GM03348 (cell line): ENCODE measurements around the gene H2BK1.

Experiments used
- DNase-seq: peaks from one replicate; pipeline ENCODE4 v3.0.0; 2012; ENCODE audit warnings: low spot score

Gene H2BK1

GRCh38 chr7:151210087-151210854 is at the start of gene H2BK1:
H2BK1 (minus strand) TSS chr7:151210488; CDS start chr7:151210318, 170 bp downstream.
- DNase-seq, result no peak

DNA sequence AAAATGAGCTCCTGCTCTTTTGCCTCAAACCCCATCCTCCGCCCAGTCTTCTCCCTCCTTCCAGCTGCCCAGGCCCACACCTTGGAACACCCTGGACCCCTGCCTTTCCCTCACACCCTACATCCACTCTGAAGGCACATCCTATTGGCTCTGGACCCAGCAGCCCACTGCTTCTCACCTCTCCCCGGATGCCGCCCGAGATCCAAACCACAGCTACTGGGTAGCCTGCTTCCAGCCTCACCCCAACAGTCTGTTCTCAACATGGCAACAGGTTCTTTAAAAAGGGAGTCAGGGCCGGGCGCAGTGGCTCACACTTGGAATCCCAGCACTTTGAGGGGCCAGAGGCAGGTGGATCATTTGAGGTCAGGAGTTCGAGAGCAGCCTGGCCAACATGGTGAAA is 47.7 kb upstream of the H2BK1 start:
- DNase-seq, result no peak

DNA sequence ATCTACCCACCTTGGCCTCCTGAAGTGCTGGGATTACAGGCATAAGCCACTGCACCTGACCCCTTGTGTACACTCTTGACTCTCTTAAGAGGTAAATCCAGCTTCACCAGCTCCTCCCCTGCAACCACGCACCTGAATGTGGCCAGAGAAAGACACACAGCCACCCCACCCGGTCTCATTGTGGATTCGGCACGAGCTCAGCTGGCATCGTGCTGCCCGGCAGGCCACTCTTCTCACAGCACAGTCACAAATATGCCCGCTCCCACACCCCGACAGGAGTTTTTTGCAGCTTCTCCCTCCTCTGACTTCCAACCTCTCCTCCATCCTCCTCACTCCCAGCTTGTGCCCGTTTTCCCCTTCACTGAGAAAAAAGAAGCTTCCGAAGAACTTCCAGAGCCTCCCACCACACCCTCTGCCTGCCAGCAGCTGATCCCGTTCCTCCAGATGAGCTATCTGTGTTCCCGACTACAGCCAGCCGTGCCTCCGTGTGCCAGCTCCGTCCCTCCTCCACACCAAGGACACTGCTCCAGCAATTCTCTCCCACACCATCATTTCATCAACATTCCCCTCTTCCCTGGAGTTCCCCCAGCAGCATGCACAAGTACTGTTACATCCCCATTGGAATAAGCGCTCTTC is 46.2 kb upstream of the H2BK1 start:
- DNase-seq, result peak; percentile 35

DNA sequence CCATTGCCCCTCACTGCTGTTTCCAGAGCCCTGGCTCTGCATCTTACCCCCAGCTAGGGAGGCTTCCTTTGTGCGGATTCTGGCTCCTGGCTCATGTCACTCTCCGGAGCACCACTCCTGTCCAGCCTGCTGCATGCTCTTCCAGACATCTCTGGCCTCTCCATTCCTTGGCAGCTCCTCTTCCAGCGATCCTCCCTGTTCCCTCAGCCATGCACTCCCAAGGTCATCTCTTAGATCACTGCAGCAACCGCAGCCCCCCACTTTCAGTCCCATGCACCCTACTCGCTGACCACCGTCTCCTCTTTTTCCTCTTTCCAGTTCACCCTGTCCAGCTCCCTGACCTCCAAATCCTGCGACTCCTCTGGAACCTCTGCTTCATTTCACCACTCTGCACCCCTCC is 45.1 kb upstream of the H2BK1 start:
- no peak for DNase-seq

DNA sequence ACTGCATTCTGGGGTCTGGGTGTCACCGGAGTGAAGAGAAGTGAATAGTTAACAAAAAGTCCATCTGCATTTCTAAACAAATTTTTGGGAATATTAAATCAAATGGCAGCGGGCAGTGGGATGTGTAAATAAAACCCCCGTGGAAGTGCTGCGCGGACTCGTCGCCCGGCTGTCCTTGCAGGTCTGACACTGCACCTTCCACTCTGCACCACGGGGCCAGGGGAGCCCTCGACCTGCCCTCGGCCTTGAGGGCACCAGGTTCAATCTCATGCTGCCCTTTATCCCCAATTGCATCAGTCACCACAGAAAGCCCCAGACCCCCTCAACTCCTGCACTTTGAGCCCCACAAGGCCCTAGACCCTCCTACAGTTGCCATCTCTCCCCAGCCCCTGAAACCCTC is 44.6 kb upstream of the H2BK1 start:
- DNase-seq, result no peak

DNA sequence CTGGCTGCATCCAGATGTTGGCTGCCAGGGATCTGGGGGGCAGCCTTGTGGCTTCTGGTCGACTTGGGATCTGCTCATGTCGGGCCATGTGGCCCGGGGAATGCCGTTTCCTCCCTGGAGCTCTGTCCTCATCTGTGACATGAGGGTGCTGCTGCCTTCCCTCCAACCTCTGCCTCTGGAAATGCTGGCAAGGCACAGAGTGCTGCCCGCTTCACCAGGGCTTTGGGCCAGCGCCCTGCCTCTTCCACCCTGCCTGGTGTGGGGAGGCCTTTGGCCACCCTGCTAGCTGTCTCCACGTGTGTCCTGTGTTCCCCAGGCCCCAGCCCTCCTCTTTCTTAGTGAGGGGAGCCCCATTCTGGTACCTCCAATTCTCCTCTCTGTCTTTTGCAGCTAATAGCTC is 44.0 kb upstream of the H2BK1 start:
- DNase-seq, result no peak

DNA sequence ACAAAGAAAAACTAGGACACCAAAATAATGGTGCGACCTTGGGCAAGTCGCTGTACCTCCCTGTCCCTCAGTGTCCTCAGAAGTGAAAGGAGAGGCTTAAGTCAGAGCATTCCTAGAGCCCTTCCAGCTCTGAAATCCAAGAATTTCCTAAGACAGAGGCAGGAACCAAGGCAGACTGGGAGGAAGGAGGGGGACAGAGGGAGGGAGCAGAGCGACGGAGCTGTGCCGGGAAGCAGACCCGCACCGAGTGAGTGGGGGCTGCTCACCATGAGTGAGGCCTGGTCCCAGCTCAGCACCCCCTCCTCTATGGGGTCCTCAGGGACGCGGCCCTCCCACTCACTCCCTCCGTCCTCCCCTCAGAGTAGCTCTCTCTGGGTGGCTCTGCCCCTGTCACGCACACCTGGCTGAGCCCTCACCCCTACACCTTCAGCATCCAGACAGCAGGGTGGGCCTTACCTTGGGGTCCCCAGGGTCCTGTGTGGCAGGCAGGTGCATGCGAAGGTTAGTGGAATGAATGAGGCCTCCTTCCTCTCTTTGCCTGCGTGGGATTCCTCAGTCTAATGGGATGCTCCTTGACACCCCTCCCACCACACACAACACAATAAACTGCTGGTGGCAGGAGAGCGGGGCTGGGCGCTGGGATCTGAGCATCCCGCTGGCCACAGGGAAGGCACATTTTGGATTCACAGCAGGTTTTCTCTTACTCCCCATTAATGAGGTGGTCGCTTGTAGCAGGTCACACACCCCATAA is 42.8 kb upstream of the H2BK1 start:
- DNase-seq, result no peak

- DNase-seq, result no peak
These were observed 42.2 kb upstream of the H2BK1 start for GRCh38 chr7:151252561-151252835.

- peak; percentile 97 for DNase-seq
These were observed 41.6 kb upstream of the H2BK1 start for GRCh38 chr7:151251689-151252560.

GRCh38 chr7:151251328-151251688 is 41.0 kb upstream of the H2BK1 start:
- DNase-seq, result no peak

DNA sequence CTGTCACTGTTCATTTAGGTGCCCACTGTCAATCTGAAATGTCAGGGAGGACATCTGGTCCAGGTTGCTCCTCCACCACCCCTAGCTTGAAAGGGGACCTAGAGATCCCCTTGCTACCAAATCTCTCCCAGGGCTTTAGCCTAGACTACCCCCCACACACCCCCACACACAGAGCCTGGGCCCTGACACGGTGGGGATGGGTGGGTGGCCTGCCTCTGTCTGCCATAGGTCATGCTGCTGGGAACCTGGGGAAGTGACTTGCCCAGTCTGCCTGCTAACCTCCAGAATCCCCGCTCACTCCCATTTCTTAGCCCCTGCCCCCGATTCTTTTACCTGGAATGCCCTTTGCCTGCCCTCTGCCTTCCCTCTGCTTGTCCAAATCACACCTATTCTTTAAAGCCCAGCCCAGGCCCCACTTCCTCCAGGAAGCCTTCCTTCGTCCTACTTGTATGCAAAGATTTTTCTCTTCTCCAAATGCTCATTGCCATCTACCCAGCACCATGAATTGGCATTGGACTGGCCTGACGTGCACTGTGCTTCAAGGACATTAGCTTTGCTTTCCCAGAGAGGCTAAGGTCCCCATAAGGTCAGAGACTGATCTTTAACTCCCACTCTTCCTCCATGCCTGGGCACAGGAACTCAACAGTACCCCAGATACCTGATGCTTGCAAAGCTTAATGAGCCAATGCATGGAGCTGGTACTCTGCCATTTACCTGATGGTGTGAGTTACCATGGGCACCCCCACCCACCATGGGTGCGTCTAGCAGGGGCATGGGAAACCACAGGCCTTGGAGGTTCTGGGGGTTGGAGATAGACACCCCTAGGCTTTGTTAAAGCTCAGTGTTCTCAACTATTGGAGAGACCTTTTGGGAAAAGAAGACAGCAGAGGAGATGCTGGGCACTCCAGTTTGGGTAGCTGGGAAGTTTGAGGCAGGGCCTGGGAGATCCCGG is 40.2 kb upstream of the H2BK1 start:
- DNase-seq, result no peak

- DNase-seq, result peak; percentile 86
These were observed 39.4 kb upstream of the H2BK1 start for GRCh38 chr7:151249732-151250072.

DNA sequence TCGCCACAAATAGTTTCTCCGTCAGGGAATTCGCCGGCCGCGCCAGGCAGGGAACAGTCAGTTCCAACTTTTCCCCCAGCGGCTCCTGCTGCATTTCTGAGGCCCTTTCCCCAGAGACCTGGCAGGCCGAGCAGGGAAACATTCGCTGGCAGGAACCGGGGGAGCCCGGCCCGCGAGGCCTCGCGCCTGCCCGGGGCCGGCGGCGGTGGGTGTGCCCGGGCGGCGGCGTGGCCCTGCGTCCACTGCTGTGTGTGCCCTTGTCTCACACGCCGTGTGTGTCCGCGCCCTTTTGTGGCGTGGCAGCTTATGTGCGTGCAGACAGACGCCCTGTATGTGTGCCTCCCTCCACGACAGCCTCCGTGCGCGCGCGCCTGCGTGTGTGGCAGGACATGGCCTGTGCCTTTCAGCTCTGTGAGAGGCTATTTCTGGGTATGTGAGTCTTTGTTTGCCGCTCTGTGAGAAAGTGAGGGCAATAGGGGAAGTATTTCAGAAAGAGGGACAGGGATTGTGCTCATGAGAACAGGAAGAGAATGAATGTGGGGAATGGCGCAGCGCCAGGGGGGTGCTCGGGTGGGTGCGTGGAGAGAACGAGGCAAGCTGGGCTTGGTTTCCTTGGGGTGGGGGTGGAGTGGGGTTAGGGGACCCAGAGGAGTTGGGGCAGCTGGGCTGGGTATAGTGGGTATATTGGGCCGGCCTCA is 38.9 kb upstream of the H2BK1 start:
- peak; percentile 84 for DNase-seq

- peak; percentile 84 for DNase-seq
These were observed 38.2 kb upstream of the H2BK1 start, which contains the start of gene SMARCD3 for GRCh38 chr7:151248346-151249033. SMARCD3 (minus strand) TSS chr7:151248694; CDS start chr7:151248562, 132 bp downstream.

- peak; percentile 56 for DNase-seq
These were observed 37.5 kb upstream of the H2BK1 start for GRCh38 chr7:151247611-151248345.

DNA sequence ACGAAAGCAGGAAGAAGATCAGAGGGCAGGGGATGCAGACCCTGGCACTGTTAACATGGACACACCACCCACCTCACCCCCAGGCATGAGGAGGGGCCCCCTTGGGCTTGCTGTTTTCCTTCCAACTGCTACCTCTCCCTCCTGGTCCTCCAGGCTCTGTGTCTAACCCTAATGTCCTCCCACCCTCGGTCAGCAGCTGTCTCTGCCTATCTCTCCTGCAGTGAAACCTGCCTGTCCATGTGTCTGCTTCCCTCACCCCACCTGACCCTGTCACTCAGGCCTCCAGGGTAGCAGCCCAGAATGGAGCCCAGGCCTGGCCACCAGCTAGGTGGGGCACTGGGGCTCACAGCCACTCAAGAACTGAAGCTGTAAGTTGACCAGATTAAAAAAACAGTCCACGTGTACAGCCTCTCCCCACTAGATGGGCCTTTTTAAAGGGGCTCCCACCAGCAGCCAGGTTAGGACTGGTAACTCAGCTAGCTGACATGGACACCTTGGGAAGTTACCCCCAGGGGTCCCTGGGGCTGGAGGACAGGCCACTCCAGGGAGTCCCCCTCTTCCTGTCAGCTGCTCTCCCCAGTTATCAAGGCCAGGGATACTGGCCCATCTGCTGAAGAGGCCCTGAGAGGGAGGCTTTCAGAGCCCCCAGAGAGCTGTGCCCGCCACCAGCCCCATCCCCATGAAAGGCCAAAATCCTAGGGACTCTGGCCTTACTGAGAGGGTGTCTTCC is 36.7 kb upstream of the H2BK1 start:
- no peak for DNase-seq

GRCh38 chr7:151246102-151246850 is 36.0 kb upstream of the H2BK1 start:
- peak; percentile 50 for DNase-seq
